Heart right ventricle (tissue), 16 donors: ENCODE results near the gene TFAP2E. TPM values are rescaled to one million over a fixed set of nuclear protein-coding genes. Genes with fewer than 3 reads are reported as not detected.

Experiments
- ATAC-seq, 8 donors: fragments of 200-7000 bp; cut with Tn5 transposase; one replicate each; pipeline ENCODE4 v1.9.1; 2020; ENCODE audit warnings: mild to moderate bottlenecking in 8 of 8, moderate library complexity in 8 of 8, moderate number of reproducible peaks in 1 of 8
- DNase-seq, 2 donors: peaks; one replicate each; pipeline ENCODE4 v3.0.0-alpha.2; 2020
- H3K27ac ChIP-seq, 10 donors: fragments of 200-600 bp; sonication (generic) in 2 of 10; one replicate each; pipeline versions ENCODE4 v1.5.0 to v1.8.0; 2020 to 2022; ENCODE audit warnings: mild to moderate bottlenecking in 3 of 10
- H3K27me3 ChIP-seq, 7 donors: fragments of 200-600 bp; one replicate each; pipeline ENCODE4 v1.8.0; 2021 to 2022; ENCODE audit warnings: mild to moderate bottlenecking in 2 of 7
- H3K36me3 ChIP-seq, 9 donors: fragments of 200-600 bp; sonication (generic) in 1 of 9; one replicate each; pipeline versions ENCODE4 v1.5.0 to v1.8.0; 2020 to 2022; ENCODE audit warnings: mild to moderate bottlenecking in 2 of 9
- H3K4me1 ChIP-seq, 9 donors: fragments of 200-600 bp; sonication (generic) in 1 of 9; one replicate each; pipeline versions ENCODE4 v1.5.0 to v1.8.0; 2020 to 2022; ENCODE audit warnings: mild to moderate bottlenecking in 4 of 9
- H3K4me3 ChIP-seq, 10 donors: fragments of 200-600 bp; sonication (generic) in 2 of 10; one replicate each; pipeline versions ENCODE4 v1.5.0 to v1.8.0; 2020 to 2022; ENCODE audit warnings: mild to moderate bottlenecking in 7 of 10, moderate library complexity in 2 of 10
- H3K9me3 ChIP-seq, 11 donors: fragments of 200-600 bp in 10 of 11; sonication (generic) in 2 of 11; one replicate each; pipeline versions ENCODE4 v1.5.0 to v1.8.0; 2013 to 2022; ENCODE audit warnings: mild to moderate bottlenecking in 2 of 11, control low read depth in 1 of 11, moderate library complexity in 1 of 11
- CTCF ChIP-seq, 9 donors: fragments of 200-600 bp; sonication (generic) in 2 of 9; IDR thresholded peaks; one replicate each; pipeline versions ENCODE4 v1.5.0 to v1.8.0; 2021 to 2022; ENCODE audit warnings: antibody characterized with exemption in 9 of 9, mild to moderate bottlenecking in 5 of 9, moderate library complexity in 1 of 9
- WGBS, 2 donors: extraction: QIAGEN DNeasy Blood & Tissue Kit; methylation state at CpG; one replicate each; pipeline ENCODE4 v1.1.7; 2013; ENCODE audit warnings: inconsistent platforms in 1 of 2; 5-methylcytosine and 5-hydroxymethylcytosine counted together
- intact Hi-C, 10 donors: fragments of 100-400 bp; cut with DNase I; formaldehyde crosslinking; loops; one replicate each; pipeline versions ENCODE4 v1.11.1 to v1.14.2; 2022
- polyA plus RNA-seq, 2 donors: library from polyadenylated mRNA; stranded (reverse); fragments of 200-250 nt; gene quantifications; one replicate each; pipeline ENCODE4 v1.2.3, GENCODE V29; 2013
- total RNA-seq, 10 donors: library from RNA; stranded (reverse); fragmentation: NEBNext Ultra II Directional in 3 of 10; extraction: Animal tissue kit (Norgen Biotek cat#: 25700) in 3 of 10; gene quantifications; one replicate each; pipeline versions ENCODE4 v1.2.1 to v1.2.4, GENCODE V29; 2021 to 2023
- donor health status: Arrhythmogenic right ventricular cardiomyopathy.
- donor health status: ischemic (EF 13 %, LVEDD 7.1; RV severe dilation, severe dysfunction).
- donor health status: healthy with polysubstance abuse.
- donor health status: DM: no; HTN: yes; CAD: no.
- donor health status: DM: no; HTN: no; CAD: no.
- donor health status: ischemic (EF 25% LVEDD 6.9; RV normal size, moderate dysfunction).
- donor health status: ischemic (EF 25% LVEDD 5.7; RV mildly dilated, moderate dysfunction).
- donor health status: healthy.
- donor health status: DM: yes; HTN: yes; CAD: no.
- donor health status: Ischemic cardiomyopathy.
- donor health status: ischemic (EF 35%, LVEDD 5.7; RV mildly dilated, moderate dysfunction).
- donor health status: nonischemic (EF 11% LVEDD 7.7; RV severe dilation, severe dysfunction).
- donor health status: DM: yes; HTN: yes; CAD: no.
- donor health status: PGD.
- donor health status: ischemic (EF 29% LVEDD 5.4; RV normal size, mild dysfunction).
- donor health status: nonischemic (EF 23%, LVEDD 6.1; RV moderate dilation, normal function).

Gene TFAP2E
- total and polyA plus RNA-seq, 12 donors: 0.18 to 1.4 (median 0.40) TPM; not detected in 3

GRCh38 chr1:35597870-35598269, 24.8 kb downstream of the TFAP2E start:
- WGBS, 2 donors: 90 to 91% methylated on average over 5 of the region's 5 CpGs
- intact Hi-C loops: no loop called here
- H3K4me1 ChIP-seq: no peaks in the 10 kb centered on the region
- no peaks in the 10 kb centered on the region for H3K27me3 ChIP-seq
- no peak for DNase-seq
- H3K4me3 ChIP-seq: no peak overlapping the region
- TF ChIP-seq CTCF (IDR thresholded peaks at IDR 0.05): no peak
- H3K36me3 ChIP-seq: peaks cover 0 to 52% (median 21%) of the 10 kb centered on the region in 9 donors
- H3K9me3 ChIP-seq: no peaks in the 10 kb centered on the region
- H3K27ac ChIP-seq: no peak overlapping the region
- ATAC-seq: no peak

GRCh38 chr1:35598895-35599294, 25.8 kb downstream of the TFAP2E start:
- 76 to 79% methylated on average over 2 of the region's 2 CpGs for WGBS, 2 donors
- no peak for DNase-seq

GRCh38 chr1:35599411-35599810, 26.3 kb downstream of the TFAP2E start:
- 85 to 88% methylated on average over 3 of the region's 3 CpGs for WGBS, 2 donors
- H3K36me3 ChIP-seq: peaks cover 0 to 68% (median 34%) of the 10 kb centered on the region in 9 donors

More at GRCh38 chr1:35598895-35599294, 25.8 kb downstream of the TFAP2E start:
- H3K4me1 ChIP-seq: no peaks in the 10 kb centered on the region
- intact Hi-C loops: no loop called here
- H3K27ac ChIP-seq: no peak overlapping the region
- no peak for TF ChIP-seq CTCF (IDR thresholded peaks at IDR 0.05)
- no peak for ATAC-seq
- H3K36me3 ChIP-seq: peaks cover 0 to 63% (median 30%) of the 10 kb centered on the region in 9 donors
- no peaks in the 10 kb centered on the region for H3K9me3 ChIP-seq
- no peak overlapping the region for H3K4me3 ChIP-seq
- H3K27me3 ChIP-seq: no peaks in the 10 kb centered on the region

GRCh38 chr1:35600593-35600992, 27.5 kb downstream of the TFAP2E start:
- WGBS, 2 donors: 92 to 95% methylated on average over 3 of the region's 3 CpGs
- H3K36me3 ChIP-seq: peaks cover 0 to 76% (median 43%) of the 10 kb centered on the region in 9 donors

More at GRCh38 chr1:35599411-35599810, 26.3 kb downstream of the TFAP2E start:
- no peaks in the 10 kb centered on the region for H3K4me1 ChIP-seq
- ATAC-seq: no peak
- H3K27ac ChIP-seq: no peak overlapping the region
- intact Hi-C loops: no loop called here
- TF ChIP-seq CTCF (IDR thresholded peaks at IDR 0.05): no peak
- DNase-seq: no peak
- no peak overlapping the region for H3K4me3 ChIP-seq
- no peaks in the 10 kb centered on the region for H3K9me3 ChIP-seq
- no peaks in the 10 kb centered on the region for H3K27me3 ChIP-seq

More at GRCh38 chr1:35600593-35600992, 27.5 kb downstream of the TFAP2E start:
- H3K27ac ChIP-seq: no peak overlapping the region
- intact Hi-C loops: no loop called here
- TF ChIP-seq CTCF (IDR thresholded peaks at IDR 0.05): no peak
- H3K4me3 ChIP-seq: no peak overlapping the region
- no peak for ATAC-seq
- no peaks in the 10 kb centered on the region for H3K4me1 ChIP-seq
- H3K27me3 ChIP-seq: no peaks in the 10 kb centered on the region
- H3K9me3 ChIP-seq: no peaks in the 10 kb centered on the region
- DNase-seq: no peak
